HepG2 (cell line): Measurements from ENCODE around the gene RCOR1. TPM values are rescaled to one million over a fixed set of nuclear protein-coding genes. Genes with fewer than 3 reads are reported as not detected.

Experiments
- ARNT ChIP-seq: fragments of 450-650 bp; IDR thresholded peaks from 2 replicates; pipeline ENCODE4 v1.6.1; 2017
- CTCF ChIP-seq: sonication (generic); formaldehyde crosslinking; IDR thresholded peaks from 2 replicates; pipeline ENCODE4 v1.5.0; 2020; ENCODE audit warnings: mild to moderate bottlenecking, missing genetic modification reagents, moderate library complexity
- ELF3 ChIP-seq: IDR thresholded peaks from 2 replicates; pipeline ENCODE4 v1.6.1; 2016; ENCODE audit warnings: missing genetic modification reagents, missing compliant biosample characterization
- GATAD2A ChIP-seq: IDR thresholded peaks from 2 replicates; pipeline ENCODE4 v1.6.1; 2016
- HDAC2 ChIP-seq: sonication (generic); formaldehyde crosslinking; IDR thresholded peaks from 2 replicates; pipeline ENCODE4 v1.4.0; 2020; ENCODE audit warnings: missing genetic modification reagents
- HNRNPL ChIP-seq: fragments of 200-400 bp; formaldehyde crosslinking; IDR thresholded peaks from 2 replicates; pipeline ENCODE4 v1.6.1; 2017; ENCODE audit warnings: mild to moderate bottlenecking, low read depth, low read length
- NR2C2 ChIP-seq: sonication (generic); formaldehyde crosslinking; IDR thresholded peaks from 2 replicates; pipeline ENCODE4 v1.4.0; 2020; ENCODE audit warnings: missing genetic modification reagents, mild to moderate bottlenecking, moderate library complexity, borderline replicate concordance
- THAP9 ChIP-seq: sonication (generic); formaldehyde crosslinking; IDR thresholded peaks from 2 replicates; pipeline ENCODE4; 2020; ENCODE audit warnings: missing genetic modification reagents, mild to moderate bottlenecking, borderline replicate concordance
- ZFY ChIP-seq: sonication (generic); formaldehyde crosslinking; IDR thresholded peaks from 2 replicates; pipeline ENCODE4 v1.4.0; 2020; ENCODE audit warnings: missing genetic modification reagents
- ZNF235 ChIP-seq: sonication (generic); formaldehyde crosslinking; IDR thresholded peaks from 2 replicates; pipeline ENCODE4 v1.8.1; 2023; ENCODE audit warnings: mild to moderate bottlenecking, missing genetic modification reagents, borderline replicate concordance
- ZNF34 ChIP-seq: sonication (generic); formaldehyde crosslinking; IDR thresholded peaks from 2 replicates; pipeline ENCODE4 v1.4.0; 2020; ENCODE audit warnings: mild to moderate bottlenecking, missing genetic modification reagents, borderline replicate concordance
- ZNF556 ChIP-seq: sonication (generic); formaldehyde crosslinking; IDR thresholded peaks from 2 replicates; pipeline ENCODE4 v1.4.0; 2020; ENCODE audit warnings: mild to moderate bottlenecking, missing genetic modification reagents, borderline replicate concordance
- ZNF567 ChIP-seq: sonication (generic); formaldehyde crosslinking; IDR thresholded peaks from 2 replicates; pipeline ENCODE4 v1.8.1; 2023; ENCODE audit warnings: mild to moderate bottlenecking, missing genetic modification reagents, borderline replicate concordance
- ZNF615 ChIP-seq: sonication (generic); formaldehyde crosslinking; IDR thresholded peaks from 2 replicates; pipeline ENCODE4 v1.5.0; 2020; ENCODE audit warnings: mild to moderate bottlenecking, missing genetic modification reagents, borderline replicate concordance
- ZNF761 ChIP-seq: sonication (generic); formaldehyde crosslinking; conservative IDR thresholded peaks from 2 replicates; pipeline ENCODE4 v1.4.0; 2020; ENCODE audit warnings: mild to moderate bottlenecking, missing genetic modification reagents
- polyA plus RNA-seq, 8 experiments: library from polyadenylated mRNA; depleted of rRNA in 3 of 8; stranded (reverse) in 7 of 8; unstranded in 1 of 8; fragments of >200 nt; fragmentation: Illumina TruSeq in 4 of 8; extraction: Trizol in 4 of 8; gene quantifications; 2 replicates each; pipeline versions ENCODE4 v1.2.1 to v1.2.3, GENCODE V29; 2011 to 2016; ENCODE audit warnings: low read depth in 4 of 8, missing spikeins in 1 of 8, mixed read lengths in 1 of 8; ENCODE audit not compliant: insufficient read depth in 1 of 8
- total RNA-seq, 5 experiments: library from RNA; depleted of rRNA; stranded (reverse); fragments of >200 nt; fragmentation: Illumina TruSeq; extraction: Trizol; gene quantifications; 2 replicates each; pipeline ENCODE4 v1.2.3, GENCODE V29; 2016; ENCODE audit warnings: low read depth in 1 of 5
- TF ChIP-seq, protein P1 (sequence below): sonication (generic); formaldehyde crosslinking; IDR thresholded peaks from 2 replicates; pipeline ENCODE4 v1.9.0; 2021; ENCODE audit warnings: missing genetic modification reagents, borderline replicate concordance
- TF ChIP-seq, protein P2 (sequence below): sonication (generic); formaldehyde crosslinking; IDR thresholded peaks from 2 replicates; pipeline ENCODE4 v1.4.0; 2020; ENCODE audit warnings: missing genetic modification reagents
- TF ChIP-seq, protein P3 (sequence below), 2 experiments: fragments of 450-650 bp in 1 of 2; sonication (generic) in 1 of 2; formaldehyde crosslinking; IDR thresholded peaks; 2 replicates each; pipeline versions ENCODE4 v1.5.0 to v1.8.0; 2020 to 2022; ENCODE audit warnings: mild to moderate bottlenecking in 1 of 2, missing genetic modification reagents in 1 of 2

Gene RCOR1
- total and polyA plus RNA-seq, 2 of the 13 experiments (the other 11 are each of a cell fraction or from before 2014, with no cell fraction given) = 10.2 to 11.1 TPM

- TF ChIP-seq THAP9 = peak; percentile 54; the same call in 1 of the 2 replicates
- peak; percentile 56; the same call in 1 of the 2 replicates for TF ChIP-seq GATAD2A (CRISPR knock-in tag)
- TF ChIP-seq ZNF556 (CRISPR knock-in tag) = peak; percentile 87
- TF ChIP-seq, protein P1, sequence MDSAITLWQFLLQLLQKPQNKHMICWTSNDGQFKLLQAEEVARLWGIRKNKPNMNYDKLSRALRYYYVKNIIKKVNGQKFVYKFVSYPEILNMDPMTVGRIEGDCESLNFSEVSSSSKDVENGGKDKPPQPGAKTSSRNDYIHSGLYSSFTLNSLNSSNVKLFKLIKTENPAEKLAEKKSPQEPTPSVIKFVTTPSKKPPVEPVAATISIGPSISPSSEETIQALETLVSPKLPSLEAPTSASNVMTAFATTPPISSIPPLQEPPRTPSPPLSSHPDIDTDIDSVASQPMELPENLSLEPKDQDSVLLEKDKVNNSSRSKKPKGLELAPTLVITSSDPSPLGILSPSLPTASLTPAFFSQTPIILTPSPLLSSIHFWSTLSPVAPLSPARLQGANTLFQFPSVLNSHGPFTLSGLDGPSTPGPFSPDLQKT = no peak
- TF ChIP-seq, protein P2, sequence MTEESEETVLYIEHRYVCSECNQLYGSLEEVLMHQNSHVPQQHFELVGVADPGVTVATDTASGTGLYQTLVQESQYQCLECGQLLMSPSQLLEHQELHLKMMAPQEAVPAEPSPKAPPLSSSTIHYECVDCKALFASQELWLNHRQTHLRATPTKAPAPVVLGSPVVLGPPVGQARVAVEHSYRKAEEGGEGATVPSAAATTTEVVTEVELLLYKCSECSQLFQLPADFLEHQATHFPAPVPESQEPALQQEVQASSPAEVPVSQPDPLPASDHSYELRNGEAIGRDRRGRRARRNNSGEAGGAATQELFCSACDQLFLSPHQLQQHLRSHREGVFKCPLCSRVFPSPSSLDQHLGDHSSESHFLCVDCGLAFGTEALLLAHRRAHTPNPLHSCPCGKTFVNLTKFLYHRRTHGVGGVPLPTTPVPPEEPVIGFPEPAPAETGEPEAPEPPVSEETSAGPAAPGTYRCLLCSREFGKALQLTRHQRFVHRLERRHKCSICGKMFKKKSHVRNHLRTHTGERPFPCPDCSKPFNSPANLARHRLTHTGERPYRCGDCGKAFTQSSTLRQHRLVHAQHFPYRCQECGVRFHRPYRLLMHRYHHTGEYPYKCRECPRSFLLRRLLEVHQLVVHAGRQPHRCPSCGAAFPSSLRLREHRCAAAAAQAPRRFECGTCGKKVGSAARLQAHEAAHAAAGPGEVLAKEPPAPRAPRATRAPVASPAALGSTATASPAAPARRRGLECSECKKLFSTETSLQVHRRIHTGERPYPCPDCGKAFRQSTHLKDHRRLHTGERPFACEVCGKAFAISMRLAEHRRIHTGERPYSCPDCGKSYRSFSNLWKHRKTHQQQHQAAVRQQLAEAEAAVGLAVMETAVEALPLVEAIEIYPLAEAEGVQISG = peak; percentile 77
- TF ChIP-seq NR2C2 (CRISPR knock-in tag) = peak; percentile 70
- TF ChIP-seq ZNF761 (CRISPR knock-in tag) = peak; percentile 89; the same call in 1 of the 2 replicates
- TF ChIP-seq HNRNPL = peak; percentile 90
- peak; percentile 80; the same call in 1 of the 2 replicates for TF ChIP-seq ZNF235 (CRISPR knock-in tag)
- TF ChIP-seq ZNF34 = 0 out of 2 replicates have a peak, but pooled peaks have one; percentile 33
- TF ChIP-seq ZNF615 = no peak
- TF ChIP-seq ELF3 (CRISPR knock-in tag) = peak; percentile 86
- TF ChIP-seq ARNT = no peak
- TF ChIP-seq, protein P3, sequence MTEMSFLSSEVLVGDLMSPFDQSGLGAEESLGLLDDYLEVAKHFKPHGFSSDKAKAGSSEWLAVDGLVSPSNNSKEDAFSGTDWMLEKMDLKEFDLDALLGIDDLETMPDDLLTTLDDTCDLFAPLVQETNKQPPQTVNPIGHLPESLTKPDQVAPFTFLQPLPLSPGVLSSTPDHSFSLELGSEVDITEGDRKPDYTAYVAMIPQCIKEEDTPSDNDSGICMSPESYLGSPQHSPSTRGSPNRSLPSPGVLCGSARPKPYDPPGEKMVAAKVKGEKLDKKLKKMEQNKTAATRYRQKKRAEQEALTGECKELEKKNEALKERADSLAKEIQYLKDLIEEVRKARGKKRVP (CRISPR knock-in tag; IDR thresholded peaks at IDR 0.05) = peak in 1 of 2 experiments; percentile 39; a peak in 1 of 4 replicates
- peak; percentile 86 for TF ChIP-seq ZFY (CRISPR knock-in tag)
- TF ChIP-seq ZNF567 = 0 out of 2 replicates have a peak, but pooled peaks have one; percentile 26
- peak; percentile 69 for TF ChIP-seq HDAC2 (CRISPR knock-in tag)
- TF ChIP-seq CTCF (CRISPR knock-in tag) = peak; percentile 65
Measured at GRCh38 chr14:102683399-102684297, 91.2 kb downstream of the RCOR1 start (continued).
